Esophagus muscularis mucosa (tissue), 4 donors: ENCODE measurements around the gene IGFBPL1.

ENCODE experiments used
- EP300 ChIP-seq: sonication (generic); formaldehyde crosslinking; IDR thresholded peaks from one replicate; pipeline ENCODE4 v1.6.1; 2017; ENCODE audit warnings: antibody characterized with exemption
- POLR2A ChIP-seq: fragments of 450-650 bp; IDR thresholded peaks from one replicate; pipeline ENCODE4 v1.6.1; 2017; ENCODE audit warnings: antibody characterized with exemption, moderate library complexity, mild to moderate bottlenecking, low read depth
- POLR2AphosphoS5 ChIP-seq, 2 donors: sonication (generic); formaldehyde crosslinking; IDR thresholded peaks; one replicate each; pipeline ENCODE4 v1.6.1; 2017; ENCODE audit warnings: antibody characterized with exemption in 2 of 2
- TF ChIP-seq, protein P1 (sequence below), 3 experiments: fragments of 200-600 bp in 2 of 3; fragments of 450-650 bp in 1 of 3; sonication (generic) in 2 of 3; IDR thresholded peaks; one replicate each; pipeline ENCODE4 v1.5.1; 2017 to 2019; ENCODE audit warnings: antibody characterized with exemption in 3 of 3, mild to moderate bottlenecking in 2 of 3, moderate library complexity in 1 of 3

DNA sequence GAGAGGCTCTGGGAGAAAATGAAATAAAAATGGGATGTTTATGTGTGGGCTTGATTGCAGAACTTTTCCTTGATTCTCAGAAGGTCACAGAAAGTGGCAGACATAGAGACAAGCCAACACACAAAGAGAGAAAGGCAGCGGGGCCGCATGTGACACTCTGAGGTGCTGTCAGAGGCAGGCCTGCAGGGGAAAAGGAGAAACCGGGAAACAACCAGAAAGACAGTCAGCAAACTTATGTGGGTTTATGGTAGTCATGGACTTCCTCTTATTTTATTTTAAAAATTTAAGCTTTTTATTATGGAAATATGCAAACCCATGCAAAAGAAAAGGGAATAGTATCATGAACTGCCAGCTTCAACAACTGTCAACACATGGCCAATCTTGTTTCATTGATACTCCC lies 16.3 kb upstream of the IGFBPL1 start:
- TF ChIP-seq POLR2A (no peak), POLR2AphosphoS5 (IDR thresholded peaks at IDR 0.05) (no peak), EP300 (no peak)
- TF ChIP-seq, protein P1, sequence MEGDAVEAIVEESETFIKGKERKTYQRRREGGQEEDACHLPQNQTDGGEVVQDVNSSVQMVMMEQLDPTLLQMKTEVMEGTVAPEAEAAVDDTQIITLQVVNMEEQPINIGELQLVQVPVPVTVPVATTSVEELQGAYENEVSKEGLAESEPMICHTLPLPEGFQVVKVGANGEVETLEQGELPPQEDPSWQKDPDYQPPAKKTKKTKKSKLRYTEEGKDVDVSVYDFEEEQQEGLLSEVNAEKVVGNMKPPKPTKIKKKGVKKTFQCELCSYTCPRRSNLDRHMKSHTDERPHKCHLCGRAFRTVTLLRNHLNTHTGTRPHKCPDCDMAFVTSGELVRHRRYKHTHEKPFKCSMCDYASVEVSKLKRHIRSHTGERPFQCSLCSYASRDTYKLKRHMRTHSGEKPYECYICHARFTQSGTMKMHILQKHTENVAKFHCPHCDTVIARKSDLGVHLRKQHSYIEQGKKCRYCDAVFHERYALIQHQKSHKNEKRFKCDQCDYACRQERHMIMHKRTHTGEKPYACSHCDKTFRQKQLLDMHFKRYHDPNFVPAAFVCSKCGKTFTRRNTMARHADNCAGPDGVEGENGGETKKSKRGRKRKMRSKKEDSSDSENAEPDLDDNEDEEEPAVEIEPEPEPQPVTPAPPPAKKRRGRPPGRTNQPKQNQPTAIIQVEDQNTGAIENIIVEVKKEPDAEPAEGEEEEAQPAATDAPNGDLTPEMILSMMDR (IDR thresholded peaks at IDR 0.05), result no peak
